MCF 10A (cell line): ENCODE measurements around the gene SIRT4. TPM values are rescaled to one million over a fixed set of nuclear protein-coding genes. Genes with fewer than 3 reads are reported as not detected.

ENCODE experiments used
- BruUV-seq: library from RNA; stranded (reverse); fragments of 400-500 nt; replicated peaks from 2 replicates; lab custom pipeline; 2021; lab: Mats Ljungman, UMichigan
- CTCF ChIA-PET: fragments of 300-600 bp; sonication (Branson Sonifier 250); formaldehyde crosslinking; extraction: SDS; loops from one replicate; lab custom pipeline; 2021; ENCODE audit warnings: antibody characterized with exemption, inconsistent platforms; lab: Yijun Ruan, JAX
- POLR2A ChIA-PET: fragments of 300-600, 350-650 bp; sonication (Branson Sonifier 250); formaldehyde crosslinking; extraction: SDS; loops from one replicate; lab custom pipeline; 2020; ENCODE audit warnings: antibody characterized with exemption, inconsistent platforms; lab: Yijun Ruan, JAX
- DNase-seq: peaks from one replicate; pipeline ENCODE4 v3.0.0-alpha.2; 2018; ENCODE audit not compliant: unreplicated experiment
- H3K27ac Mint-ChIP-seq: one replicate; pipeline ENCODE4 v1.8.0; 2022; ENCODE audit warnings: mild to moderate bottlenecking, low read depth, mixed read lengths; ENCODE audit not compliant: unreplicated experiment
- H3K27me3 Mint-ChIP-seq: one replicate; pipeline ENCODE4 v1.8.0; 2022; ENCODE audit warnings: mixed read lengths; ENCODE audit not compliant: insufficient read depth, unreplicated experiment
- H3K36me3 Mint-ChIP-seq: one replicate; pipeline ENCODE4 v1.8.0; 2022; ENCODE audit warnings: mild to moderate bottlenecking, moderate library complexity, mixed read lengths; ENCODE audit not compliant: insufficient read depth, unreplicated experiment
- H3K4me1 Mint-ChIP-seq: one replicate; pipeline ENCODE4 v1.8.0; 2022; ENCODE audit warnings: mixed read lengths; ENCODE audit not compliant: insufficient read depth, unreplicated experiment
- H3K4me3 Mint-ChIP-seq: one replicate; pipeline ENCODE4 v1.8.0; 2022; ENCODE audit warnings: mild to moderate bottlenecking, moderate library complexity, mixed read lengths; ENCODE audit not compliant: unreplicated experiment
- H3K9me3 Mint-ChIP-seq: one replicate; pipeline ENCODE4 v1.8.0; 2022; ENCODE audit warnings: mixed read lengths; ENCODE audit not compliant: unreplicated experiment
- intact Hi-C: fragments of 100-400 bp; cut with micrococcal nuclease; formaldehyde crosslinking; loops from 2 replicates; pipeline ENCODE4 v1.14.1; 2022
- total RNA-seq: library from RNA; stranded (reverse); gene quantifications from 2 replicates; pipeline ENCODE4 v1.2.3, GENCODE V29; 2022
- TF ChIP-seq, protein P1 (sequence below): fragments of 200-600 bp; IDR thresholded peaks from one replicate; pipeline ENCODE4 v1.8.0; 2022; ENCODE audit warnings: antibody characterized with exemption, mild to moderate bottlenecking; ENCODE audit not compliant: unreplicated experiment

The SIRT4 gene
- total RNA-seq, 1 experiment from 2014 or later = 0.61 TPM

- no peaks in the 10 kb centered on the region for H3K27me3 Mint-ChIP-seq
- ChIA-PET POLR2A (interaction anchor here (1.0 to 21.6 kb wide), 9 partner anchors 7 to 188 kb away, joined by 3 to 549 read pairs (median 24); partner anchors contain the start of genes PXN, RNU4-1, RNU4-2 and RPLP0), CTCF (interaction anchor here (0.6 to 24.9 kb wide), 9 partner anchors 9 to 75 kb away, joined by 3 to 336 read pairs (median 6); no protein-coding TSS in a partner anchor)
- H3K9me3 Mint-ChIP-seq = no peaks in the 10 kb centered on the region
- H3K36me3 Mint-ChIP-seq = peaks cover 41% of the 10 kb centered on the region
- peaks cover 62% of the 10 kb centered on the region for H3K4me1 Mint-ChIP-seq
- intact Hi-C loops = loop anchor here (1.0 kb wide), 2 partner anchors 10 to 20 kb away; no protein-coding TSS in a partner anchor
- TF ChIP-seq, protein P1, sequence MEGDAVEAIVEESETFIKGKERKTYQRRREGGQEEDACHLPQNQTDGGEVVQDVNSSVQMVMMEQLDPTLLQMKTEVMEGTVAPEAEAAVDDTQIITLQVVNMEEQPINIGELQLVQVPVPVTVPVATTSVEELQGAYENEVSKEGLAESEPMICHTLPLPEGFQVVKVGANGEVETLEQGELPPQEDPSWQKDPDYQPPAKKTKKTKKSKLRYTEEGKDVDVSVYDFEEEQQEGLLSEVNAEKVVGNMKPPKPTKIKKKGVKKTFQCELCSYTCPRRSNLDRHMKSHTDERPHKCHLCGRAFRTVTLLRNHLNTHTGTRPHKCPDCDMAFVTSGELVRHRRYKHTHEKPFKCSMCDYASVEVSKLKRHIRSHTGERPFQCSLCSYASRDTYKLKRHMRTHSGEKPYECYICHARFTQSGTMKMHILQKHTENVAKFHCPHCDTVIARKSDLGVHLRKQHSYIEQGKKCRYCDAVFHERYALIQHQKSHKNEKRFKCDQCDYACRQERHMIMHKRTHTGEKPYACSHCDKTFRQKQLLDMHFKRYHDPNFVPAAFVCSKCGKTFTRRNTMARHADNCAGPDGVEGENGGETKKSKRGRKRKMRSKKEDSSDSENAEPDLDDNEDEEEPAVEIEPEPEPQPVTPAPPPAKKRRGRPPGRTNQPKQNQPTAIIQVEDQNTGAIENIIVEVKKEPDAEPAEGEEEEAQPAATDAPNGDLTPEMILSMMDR = no peak
- BruUV-seq = no TSS peak
- H3K4me3 Mint-ChIP-seq = peak overlapping the region; percentile 30
- H3K27ac Mint-ChIP-seq = peak overlapping the region; percentile 75
- DNase-seq = peak; percentile 93
These were observed 44.9 kb upstream of the SIRT4 start for GRCh38 chr12:120257041-120257821.

DNA sequence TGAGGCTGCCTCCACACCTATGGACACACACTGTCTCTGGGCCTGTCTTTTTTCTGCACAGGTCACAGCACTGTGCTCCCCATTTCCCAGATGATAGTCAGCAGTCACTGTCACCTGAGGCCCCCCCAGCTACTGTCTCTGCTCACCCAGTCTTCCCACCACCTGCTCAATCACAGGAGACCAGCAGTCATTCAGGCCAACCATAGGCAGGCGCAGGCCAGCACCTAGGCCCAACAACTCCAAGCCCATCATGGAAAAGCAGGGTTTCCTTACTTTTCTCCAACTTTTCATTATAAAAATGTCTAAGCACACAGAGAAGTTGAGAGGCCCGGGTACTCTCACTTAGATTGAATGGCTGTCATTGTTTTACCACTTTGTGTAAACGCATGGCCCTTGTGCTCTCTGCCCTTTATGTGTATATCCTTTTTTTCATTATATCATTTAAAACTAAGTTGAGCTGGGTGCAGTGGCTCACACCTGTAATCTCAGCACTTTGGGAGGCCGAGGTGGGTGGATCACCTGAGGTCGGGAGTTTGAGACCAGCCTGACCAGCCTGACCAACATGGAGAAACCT, 43.7 kb upstream of the SIRT4 start:
- ChIA-PET CTCF (interaction anchor here (1.2 to 24.9 kb wide), 6 partner anchors 8 to 29 kb away, joined by 3 to 336 read pairs (median 49); no protein-coding TSS in a partner anchor), POLR2A (interaction anchor here (1.0 to 21.6 kb wide), 6 partner anchors 8 to 61 kb away, joined by 3 to 549 read pairs (median 126); partner anchors contain the start of genes RNU4-1, RNU4-2 and RPLP0)
- no TSS peak for BruUV-seq

GRCh38 chr12:120259418-120260202, 42.5 kb upstream of the SIRT4 start:
- TF ChIP-seq, protein P1 = no peak
- Mint-ChIP-seq H3K27me3 (no peaks in the 10 kb centered on the region), H3K27ac (peak overlapping the region; percentile 31), H3K9me3 (no peaks in the 10 kb centered on the region), H3K4me1 (peaks cover 67% of the 10 kb centered on the region), H3K36me3 (peaks cover 35% of the 10 kb centered on the region), H3K4me3 (no peak overlapping the region)
- POLR2A ChIA-PET = interaction anchor here (0.6 to 21.6 kb wide), 9 partner anchors 10 to 62 kb away, joined by 3 to 549 read pairs (median 31); partner anchors contain the start of genes RNU4-1, RNU4-2, RPLP0 and SIRT4
- intact Hi-C loops = loop anchor here (10.0 kb wide), 1 partner anchor 145 kb away; the partner anchor contains the start of gene RAB35
- CTCF ChIA-PET = interaction anchor here (2.9 to 24.9 kb wide), 3 partner anchors 11 to 31 kb away, joined by 27 to 336 read pairs (median 142); no protein-coding TSS in a partner anchor
- no TSS peak for BruUV-seq
- peak; percentile 18 for DNase-seq

More for the DNA sequence above, 43.7 kb upstream of the SIRT4 start:
- H3K27ac Mint-ChIP-seq = peak overlapping the region; percentile 75
- no peaks in the 10 kb centered on the region for H3K27me3 Mint-ChIP-seq
- DNase-seq = no peak
- peaks cover 40% of the 10 kb centered on the region for H3K36me3 Mint-ChIP-seq
- no peak overlapping the region for H3K4me3 Mint-ChIP-seq
- peaks cover 66% of the 10 kb centered on the region for H3K4me1 Mint-ChIP-seq
- no peaks in the 10 kb centered on the region for H3K9me3 Mint-ChIP-seq
- TF ChIP-seq, protein P1 = no peak
- intact Hi-C loops = no loop called here
